HepG2 (cell line): ENCODE measurements around the gene GTPBP6. TPM values are rescaled to one million over a fixed set of nuclear protein-coding genes. Genes with fewer than 3 reads are reported as not detected.

ENCODE experiments used
- ATAC-seq: fragments of 200-7000 bp; cut with Tn5 transposase; 3 replicates; pipeline ENCODE4 v1.9.1; 2020; ENCODE audit warnings: mild to moderate bottlenecking, moderate library complexity
- BruUV-seq: library from RNA; stranded (reverse); fragments of 400-500 nt; replicated peaks from 2 replicates; lab custom pipeline; 2021; lab: Mats Ljungman, UMichigan
- CTCF ChIA-PET: fragments of 300-600 bp; formaldehyde crosslinking; extraction: SDS; loops from one replicate; lab custom pipeline; 2021; ENCODE audit warnings: low total read pairs, inconsistent platforms, low intra/inter-chr PET ratio; lab: Yijun Ruan, JAX
- POLR2A ChIA-PET: fragments of 350-600 bp; sonication (Branson Sonifier 250); formaldehyde crosslinking; loops from one replicate; lab custom pipeline; 2020; ENCODE audit warnings: antibody characterized with exemption, inconsistent platforms; lab: Yijun Ruan, JAX
- DNase-seq: peaks from one replicate; pipeline ENCODE4 v3.0.0-alpha.2; 2015; ENCODE audit warnings: low spot score
- FAIRE-seq: peaks from 3 replicates; lab custom pipeline; 2011; peaks lifted over from hg19 to GRCh38; lab: Jason Lieb, UNC
- H2AFZ ChIP-seq: one replicate; pipeline ENCODE4 v1.6.1; 2011; ENCODE audit warnings: low read length, inconsistent platforms
- H3K27ac ChIP-seq: fragments of 300-600 bp; 3 replicates; pipeline ENCODE4 v1.8.0; 2011; ENCODE audit warnings: mixed run types, mild to moderate bottlenecking, mixed read lengths, low read length, inconsistent platforms; ENCODE audit not compliant: insufficient read depth; ENCODE audit errors: extremely low read length
- H3K27me3 ChIP-seq, 2 experiments: fragments of 200-600 bp in 1 of 2; 2 replicates in 1 of 2; 3 replicates in 1 of 2; pipeline versions ENCODE4 v1.6.0 to v1.8.0; 2011; ENCODE audit warnings: low read length in 2 of 2, mild to moderate bottlenecking in 2 of 2, moderate library complexity in 2 of 2, inconsistent platforms in 1 of 2; ENCODE audit not compliant: insufficient read depth in 2 of 2, control insufficient read depth in 1 of 2
- H3K36me3 ChIP-seq, 2 experiments: fragments of 200-600 bp in 1 of 2; replicated peaks in 1 of 2; 2 replicates in 1 of 2; 3 replicates in 1 of 2; pipeline versions ENCODE4 v1.5.1 to v1.8.0; 2011; ENCODE audit warnings: low read length in 2 of 2, inconsistent platforms in 1 of 2; ENCODE audit not compliant: insufficient read depth in 2 of 2, control insufficient read depth in 1 of 2
- H3K4me1 ChIP-seq: 2 replicates; pipeline ENCODE4 v1.5.1; 2012; ENCODE audit warnings: low read length, inconsistent platforms; ENCODE audit not compliant: insufficient read depth
- H3K4me2 ChIP-seq: 2 replicates; pipeline ENCODE4 v1.6.0; 2011; ENCODE audit warnings: low read depth, low read length, inconsistent platforms
- H3K4me3 ChIP-seq, 3 experiments: fragments of 200-600 bp in 1 of 3; sonication (generic), shearing (Covaris generic) in 1 of 3; replicated peaks in 1 of 3; 2 replicates each; pipeline ENCODE4 v1.5.1; 2011 to 2016; ENCODE audit warnings: low read length in 3 of 3, inconsistent platforms in 2 of 3, low read depth in 2 of 3, mild to moderate bottlenecking in 2 of 3, control low read depth in 1 of 3, mixed read lengths in 1 of 3; ENCODE audit not compliant: insufficient read depth in 1 of 3
- H3K79me2 ChIP-seq: one replicate; pipeline ENCODE4 v1.6.1; 2011; ENCODE audit warnings: low read length, inconsistent platforms; ENCODE audit not compliant: insufficient read depth
- H3K9ac ChIP-seq: 2 replicates; pipeline ENCODE4 v1.6.0; 2011; ENCODE audit warnings: mild to moderate bottlenecking, low read depth, low read length, inconsistent platforms; ENCODE audit not compliant: insufficient read depth
- H3K9me3 ChIP-seq: 2 replicates; pipeline ENCODE4 v1.5.1; 2012; ENCODE audit warnings: mild to moderate bottlenecking, low read length
- H4K20me1 ChIP-seq: 2 replicates; pipeline ENCODE4 v1.6.0; 2011; ENCODE audit warnings: inconsistent platforms, mild to moderate bottlenecking, low read length, moderate library complexity; ENCODE audit not compliant: insufficient read depth
- AGO2 ChIP-seq: fragments of 200-400 bp; formaldehyde crosslinking; optimal IDR thresholded peaks from 2 replicates; pipeline ENCODE3; 2017; ENCODE audit warnings: mild to moderate bottlenecking, low read depth, low read length, moderate library complexity
- HNF1B ChIP-seq: sonication (generic); formaldehyde crosslinking; IDR thresholded peaks from 2 replicates; pipeline ENCODE4 v1.5.1; 2020; ENCODE audit warnings: mild to moderate bottlenecking, moderate library complexity, missing genetic modification reagents
- HNRNPL ChIP-seq: fragments of 200-400 bp; formaldehyde crosslinking; IDR thresholded peaks from 2 replicates; pipeline ENCODE4 v1.6.1; 2017; ENCODE audit warnings: mild to moderate bottlenecking, low read depth, low read length
- KAT2B ChIP-seq: fragments of 150-350 bp; IDR thresholded peaks from 2 replicates; pipeline ENCODE4 v1.6.1; 2014; ENCODE audit warnings: low read depth, low read length, borderline replicate concordance
- MEF2D ChIP-seq: sonication (generic); formaldehyde crosslinking; IDR thresholded peaks from 2 replicates; pipeline ENCODE4 v1.5.1; 2020; ENCODE audit warnings: mild to moderate bottlenecking, missing genetic modification reagents
- NFKB2 ChIP-seq: sonication (generic); formaldehyde crosslinking; IDR thresholded peaks from 2 replicates; pipeline ENCODE4 v1.4.0; 2020; ENCODE audit warnings: missing genetic modification reagents, borderline replicate concordance
- PTBP1 ChIP-seq: fragments of 200-400 bp; formaldehyde crosslinking; IDR thresholded peaks from 2 replicates; pipeline ENCODE4 v1.6.1; 2018; ENCODE audit warnings: low read length, low read depth; ENCODE audit not compliant: poor library complexity, severe bottlenecking
- RBM22 ChIP-seq: fragments of 200-400 bp; formaldehyde crosslinking; optimal IDR thresholded peaks from 2 replicates; pipeline ENCODE3; 2017; ENCODE audit warnings: mild to moderate bottlenecking, low read length, moderate library complexity
- SMAD1 ChIP-seq: sonication (generic); formaldehyde crosslinking; IDR thresholded peaks from 2 replicates; pipeline ENCODE4 v1.4.0; 2020; ENCODE audit warnings: missing genetic modification reagents, low read depth, mild to moderate bottlenecking, borderline replicate concordance
- ZEB1 ChIP-seq: IDR thresholded peaks from 2 replicates; pipeline ENCODE4 v1.6.1; 2012; ENCODE audit warnings: mild to moderate bottlenecking, low read depth, inconsistent platforms; ENCODE audit not compliant: insufficient replicate concordance
- ZNF230 ChIP-seq: sonication (generic); formaldehyde crosslinking; IDR thresholded peaks from 2 replicates; pipeline ENCODE4 v1.4.0; 2020; ENCODE audit warnings: mild to moderate bottlenecking, missing genetic modification reagents
- ZNF232 ChIP-seq: sonication (generic); formaldehyde crosslinking; IDR thresholded peaks from 2 replicates; pipeline ENCODE4 v1.4.0; 2020; ENCODE audit warnings: missing genetic modification reagents, borderline replicate concordance
- ZNF317 ChIP-seq: sonication (generic); formaldehyde crosslinking; IDR thresholded peaks from 2 replicates; pipeline ENCODE4 v1.5.0; 2020; ENCODE audit warnings: mild to moderate bottlenecking, missing genetic modification reagents
- ZNF687 ChIP-seq: sonication (generic); formaldehyde crosslinking; IDR thresholded peaks from 2 replicates; pipeline ENCODE4 v1.5.1; 2020; ENCODE audit warnings: mild to moderate bottlenecking, missing genetic modification reagents, moderate library complexity
- WGBS: methylation state at CpG from one replicate; pipeline ENCODE4 v1.1.6; 2017; ENCODE audit warnings: low lambda C conversion rate; 5-methylcytosine and 5-hydroxymethylcytosine counted together
- in situ Hi-C: cut with HindIII; loops from 2 replicates; pipeline ENCODE4 v1.10.0; 2017; ENCODE audit warnings: low pct_unique_long_range_greater_than_20kb; ENCODE audit not compliant: extremely low pct_ligation_motif_present
- intact Hi-C: fragments of 100-400 bp; cut with micrococcal nuclease; formaldehyde crosslinking; loops from one replicate; pipeline ENCODE4 v1.10.0; 2022; ENCODE audit not compliant: unreplicated experiment
- polyA plus RNA-seq, 8 experiments: library from polyadenylated mRNA; depleted of rRNA in 3 of 8; stranded (reverse) in 7 of 8; unstranded in 1 of 8; fragments of >200 nt; fragmentation: Illumina TruSeq in 4 of 8; extraction: Trizol in 4 of 8; gene quantifications; 2 replicates each; pipeline versions ENCODE4 v1.2.1 to v1.2.3, GENCODE V29; 2011 to 2016; ENCODE audit warnings: low read depth in 4 of 8, missing spikeins in 1 of 8, mixed read lengths in 1 of 8; ENCODE audit not compliant: insufficient read depth in 1 of 8
- total RNA-seq, 5 experiments: library from RNA; depleted of rRNA; stranded (reverse); fragments of >200 nt; fragmentation: Illumina TruSeq; extraction: Trizol; gene quantifications; 2 replicates each; pipeline ENCODE4 v1.2.3, GENCODE V29; 2016; ENCODE audit warnings: low read depth in 1 of 5

Gene GTPBP6
- total and polyA plus RNA-seq, 2 of the 13 experiments (the other 11 are each of a cell fraction or from before 2014, with no cell fraction given) = 20.2 to 39.6 TPM

- TF ChIP-seq ZNF230 (CRISPR knock-in tag) (no peak), HNF1B (CRISPR knock-in tag) (no peak), PTBP1 (no peak), AGO2 (peak; percentile 93), KAT2B (no peak), SMAD1 (CRISPR knock-in tag) (no peak), ZEB1 (no peak), RBM22 (peak; percentile 64), ZNF232 (CRISPR knock-in tag) (no peak), MEF2D (CRISPR knock-in tag) (no peak), ZNF317 (CRISPR knock-in tag) (no peak)
Observed at GRCh38 chrX:290476-291166, 28.0 kb downstream of the GTPBP6 start (continued).

- no peaks in the 10 kb centered on the region for H3K27me3 ChIP-seq
- peaks cover 57% of the 10 kb centered on the region for H4K20me1 ChIP-seq
- FAIRE-seq (no peak), DNase-seq (no peak), ATAC-seq (no peak)
- BruUV-seq = no TSS peak
- intact Hi-C loops = no loop called here
- no peaks in the 10 kb centered on the region for H3K9me3 ChIP-seq
- peaks cover 21% of the 10 kb centered on the region for H3K79me2 ChIP-seq
- H3K9ac ChIP-seq = no peak overlapping the region
- ChIA-PET CTCF (no interaction called here), POLR2A (no interaction called here)
- no peak overlapping the region for H3K4me3 ChIP-seq
- peaks cover 20% of the 10 kb centered on the region; the same call in 1 of the 2 replicates for H3K4me1 ChIP-seq
- H3K27ac ChIP-seq = no peak overlapping the region
- in situ Hi-C loops = no loop called here
- peaks cover 44 to 76% of the 10 kb centered on the region in 2 experiments for H3K36me3 ChIP-seq
- H2AFZ ChIP-seq = no peak overlapping the region
- WGBS = 100% methylated on average over 17 of the region's 25 CpGs
- no peak overlapping the region for H3K4me2 ChIP-seq
- TF ChIP-seq RBM22 (no peak), HNRNPL (0 out of 2 replicates have a peak, but pooled peaks have one; percentile 27), ZNF687 (peak; percentile 22), NFKB2 (CRISPR knock-in tag) (no peak), AGO2 (peak; percentile 87)
Observed at GRCh38 chrX:288561-288991, 30.0 kb downstream of the GTPBP6 start.
